HG03442 (cell line): ENCODE results near the gene C9orf72.

Experiments used
- ATAC-seq: cut with Tn5 transposase; IDR thresholded peaks from one replicate; pipeline ENCODE4 v1.9.1; 2021; ENCODE audit warnings: mild to moderate bottlenecking, moderate library complexity; ENCODE audit not compliant: unreplicated experiment

C9orf72 gene

DNA sequence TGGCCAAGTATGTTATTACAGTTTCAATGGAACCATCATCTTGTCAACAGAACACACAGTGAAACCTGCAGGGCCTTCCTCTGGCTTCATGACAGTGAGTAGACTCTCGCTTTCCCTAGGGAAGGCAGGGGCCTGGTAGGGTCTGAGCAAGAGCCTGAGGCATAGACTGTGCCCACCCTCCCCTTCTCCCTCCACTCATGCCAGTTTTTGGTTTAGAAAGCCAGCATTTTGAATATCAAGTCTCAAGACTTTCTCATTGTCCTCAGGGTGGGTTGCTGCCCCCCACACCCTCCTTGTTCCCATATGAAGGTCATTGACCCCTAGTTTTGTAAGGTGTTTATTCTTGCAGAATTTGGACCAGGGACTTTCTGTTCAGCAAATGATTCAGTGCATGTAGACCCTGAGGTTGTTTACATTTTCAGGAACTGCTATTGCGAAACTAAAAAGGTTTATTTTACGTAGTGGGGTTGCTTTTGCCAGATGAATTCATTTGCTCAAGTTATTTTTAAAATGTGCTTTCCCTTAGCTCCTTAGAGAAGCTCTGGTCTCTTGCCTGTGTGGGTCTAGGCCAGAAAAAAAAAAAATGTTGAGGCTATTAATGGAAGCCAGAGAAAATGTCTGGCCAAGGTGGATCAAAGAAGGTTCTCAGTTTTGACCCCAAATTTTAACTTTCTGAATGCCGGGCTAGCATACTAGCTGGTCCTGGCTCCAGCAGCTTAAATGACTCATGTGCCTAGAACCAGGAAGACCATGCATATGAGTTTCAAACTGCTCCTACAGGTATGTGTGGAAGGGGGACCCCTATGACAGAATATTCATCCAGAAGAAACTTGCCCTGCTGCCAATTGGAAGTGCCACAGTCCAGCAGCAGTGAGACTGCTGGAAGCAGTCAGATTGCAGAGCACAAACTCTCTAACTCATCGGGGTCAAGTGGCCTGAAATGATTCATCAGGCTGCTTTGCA, 33.5 kb downstream of the C9orf72 start:
- peak; percentile 42 for ATAC-seq

GRCh38 chr9:27538647-27539046, 34.6 kb downstream of the C9orf72 start:
- ATAC-seq = peak; percentile 27

DNA sequence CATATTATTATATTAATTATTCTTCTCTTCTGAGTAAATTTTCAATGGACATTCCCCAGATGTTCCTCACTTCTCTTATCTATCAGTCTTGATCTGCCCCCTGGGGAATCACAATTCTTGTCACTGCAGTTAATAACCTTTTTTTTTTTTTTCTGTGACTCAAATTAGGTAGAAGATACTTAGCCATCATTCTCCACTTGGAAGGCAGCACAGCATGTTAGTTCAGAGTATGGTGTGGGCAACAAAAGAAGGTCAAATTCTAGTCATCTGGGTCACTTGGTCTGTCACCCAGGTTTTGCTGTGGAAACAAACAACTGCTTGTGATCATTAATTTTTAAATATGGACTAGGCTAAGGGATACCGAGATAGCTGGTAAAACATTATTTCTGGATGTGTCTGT, 35.5 kb downstream of the C9orf72 start:
- ATAC-seq = no peak

DNA sequence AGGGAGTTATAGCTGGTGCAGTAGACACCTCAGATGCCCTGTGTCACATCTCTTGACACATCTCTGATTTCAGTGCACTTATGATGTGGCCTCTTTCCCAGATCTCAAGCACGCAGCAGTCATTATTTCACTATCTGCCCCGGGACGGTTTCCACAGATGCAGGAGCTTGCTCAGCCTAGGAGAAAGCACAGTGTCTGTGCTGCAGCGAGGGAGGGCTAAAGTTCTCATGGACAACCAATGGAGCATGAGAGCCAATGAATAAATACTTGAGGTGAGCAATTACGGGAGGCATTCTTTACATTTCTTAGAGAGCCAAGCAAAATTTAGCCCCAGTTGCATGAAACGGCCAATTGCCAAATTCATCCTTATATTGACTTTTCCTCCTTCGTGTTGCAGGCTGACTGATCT, 36.2 kb downstream of the C9orf72 start:
- ATAC-seq = no peak

- no peak for ATAC-seq
These were observed 37.1 kb downstream of the C9orf72 start for GRCh38 chr9:27536168-27536567.

DNA sequence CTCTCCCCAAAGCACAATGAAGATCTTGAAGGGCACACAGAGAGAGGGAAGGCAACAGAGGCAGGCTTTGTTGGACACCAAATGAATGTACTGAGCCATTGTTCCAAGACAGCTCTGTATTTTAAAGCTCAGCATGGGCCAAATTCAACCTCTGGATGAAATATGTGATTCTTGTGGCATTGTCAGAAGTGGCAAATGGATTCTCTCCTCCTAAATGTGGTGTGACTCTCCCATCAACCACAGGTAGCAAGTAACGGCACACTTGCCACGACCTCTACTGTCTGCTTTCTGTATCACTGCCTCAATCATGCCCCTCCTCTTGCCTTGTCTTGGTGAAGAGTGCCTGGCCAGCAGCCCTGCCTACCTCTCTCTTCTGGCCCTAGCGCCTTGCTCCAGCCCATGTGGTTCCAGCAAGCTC, 37.6 kb downstream of the C9orf72 start:
- peak; percentile 33 for ATAC-seq

GRCh38 chr9:27534658-27535209, 38.5 kb downstream of the C9orf72 start:
- no peak for ATAC-seq

GRCh38 chr9:27534131-27534530, 39.1 kb downstream of the C9orf72 start:
- ATAC-seq = no peak

DNA sequence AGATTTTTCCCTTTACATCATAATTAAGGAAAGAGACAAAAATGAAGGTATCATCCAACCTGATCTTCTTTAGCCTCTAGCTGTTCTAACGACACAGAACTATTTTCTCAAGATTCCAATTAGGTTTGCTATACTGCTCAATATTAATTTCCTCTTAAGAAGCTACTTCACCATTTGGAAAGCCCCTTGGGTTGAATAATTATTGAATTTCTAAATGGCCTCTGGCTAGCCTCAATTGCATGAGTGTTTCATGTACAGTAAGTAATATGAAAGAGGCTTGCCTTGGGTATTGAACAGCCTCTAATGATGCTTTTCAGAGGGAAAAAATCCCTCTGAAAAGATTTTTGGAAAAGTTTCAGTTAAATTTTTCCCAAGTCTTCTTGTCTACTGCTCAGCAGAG, 40.0 kb downstream of the C9orf72 start:
- ATAC-seq = no peak

GRCh38 chr9:27532046-27532445, 41.2 kb downstream of the C9orf72 start:
- no peak for ATAC-seq

DNA sequence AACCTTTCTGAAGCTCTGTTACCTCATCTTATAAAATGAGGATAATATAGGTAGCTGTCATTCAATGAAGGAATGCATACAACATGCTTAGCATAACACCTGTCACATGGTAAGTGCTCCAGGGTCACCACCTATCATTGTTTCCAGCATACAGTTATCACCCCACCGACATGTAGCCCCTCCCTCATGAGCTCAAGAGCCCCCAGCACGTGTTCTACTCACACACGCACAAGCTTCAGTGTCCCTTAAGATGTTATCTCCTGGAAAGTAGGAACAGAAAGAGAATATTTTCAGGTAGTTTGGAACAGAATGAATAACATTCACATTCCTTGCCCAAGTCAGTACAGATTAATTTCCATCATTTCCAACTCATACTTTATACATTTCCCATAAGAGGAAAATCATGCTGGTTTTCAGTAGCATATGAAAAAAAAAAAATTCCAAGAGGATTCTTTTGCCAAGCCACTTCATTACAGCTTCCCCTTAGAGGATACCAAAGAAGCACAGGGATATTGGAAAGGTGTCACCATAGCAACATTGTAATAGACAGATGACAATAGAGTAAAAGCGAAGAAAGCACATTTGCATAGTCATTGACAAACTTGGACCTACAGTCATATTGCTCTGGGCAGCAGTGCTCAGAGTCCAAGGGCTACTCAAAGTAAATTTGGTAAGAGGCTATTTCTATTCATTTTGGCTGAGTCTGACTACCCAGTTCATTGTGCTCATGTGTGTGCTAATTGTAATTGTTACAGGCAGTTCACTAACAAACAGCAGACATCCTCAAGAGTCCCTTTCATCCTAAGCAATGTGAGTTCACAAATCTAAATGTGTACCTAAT, 42.1 kb downstream of the C9orf72 start:
- no peak for ATAC-seq

DNA sequence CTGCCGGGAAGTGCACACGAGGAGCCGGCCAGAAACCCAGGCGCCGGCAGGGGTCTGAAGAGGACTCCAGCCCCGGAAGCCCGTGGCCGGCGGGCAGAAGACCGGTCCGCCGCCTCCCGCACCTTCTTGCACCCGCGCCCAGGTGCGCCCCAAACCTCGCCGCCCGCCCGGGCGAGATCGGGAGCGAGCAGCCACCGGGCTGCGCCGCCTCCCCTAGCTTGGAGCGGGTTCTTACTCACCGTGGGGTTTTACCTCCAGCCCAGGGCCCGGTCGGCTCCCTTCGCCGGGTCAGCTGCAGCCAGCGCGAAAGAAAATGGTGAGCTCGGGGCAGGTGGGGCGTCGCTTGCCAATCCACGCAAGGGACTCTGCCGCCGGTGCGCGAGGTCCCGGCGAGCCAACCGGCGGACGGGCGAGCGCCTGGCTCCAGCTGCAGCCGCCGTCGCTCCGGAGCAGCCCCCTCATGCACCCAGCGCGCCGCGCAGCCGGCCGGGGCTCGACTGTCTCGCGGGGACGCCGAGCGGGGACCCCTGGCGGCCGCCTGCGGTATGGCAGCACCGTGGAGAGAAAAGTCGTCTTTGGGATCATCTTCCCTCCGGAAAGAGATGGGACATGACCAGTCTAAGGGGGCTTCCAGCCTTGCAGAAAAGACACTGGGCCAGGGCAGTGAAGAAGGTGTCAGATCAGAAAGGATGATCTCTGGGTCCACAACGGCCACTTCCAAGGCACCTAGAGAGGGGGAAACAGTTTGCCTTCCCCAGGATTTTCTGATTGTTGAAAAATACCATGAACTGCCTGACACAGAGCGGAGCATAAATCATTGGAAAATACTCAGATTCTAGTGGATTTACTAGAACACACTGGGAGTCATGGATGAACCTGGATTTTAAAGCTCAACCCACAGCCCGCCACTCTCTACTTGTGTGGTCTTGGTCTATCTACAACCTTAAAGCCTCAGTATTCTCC, 43.7 kb downstream of the C9orf72 start, which contains the start of gene MOB3B:
Gene MOB3B, minus strand, starts transcription at position 499 of the 963 bp plus-strand sequence. CDS start 74,264 bp downstream, outside the sequence.
- ATAC-seq = peak; percentile 76

GRCh38 chr9:27528886-27529315, 44.4 kb downstream of the C9orf72 start:
- peak; percentile 32 for ATAC-seq

DNA sequence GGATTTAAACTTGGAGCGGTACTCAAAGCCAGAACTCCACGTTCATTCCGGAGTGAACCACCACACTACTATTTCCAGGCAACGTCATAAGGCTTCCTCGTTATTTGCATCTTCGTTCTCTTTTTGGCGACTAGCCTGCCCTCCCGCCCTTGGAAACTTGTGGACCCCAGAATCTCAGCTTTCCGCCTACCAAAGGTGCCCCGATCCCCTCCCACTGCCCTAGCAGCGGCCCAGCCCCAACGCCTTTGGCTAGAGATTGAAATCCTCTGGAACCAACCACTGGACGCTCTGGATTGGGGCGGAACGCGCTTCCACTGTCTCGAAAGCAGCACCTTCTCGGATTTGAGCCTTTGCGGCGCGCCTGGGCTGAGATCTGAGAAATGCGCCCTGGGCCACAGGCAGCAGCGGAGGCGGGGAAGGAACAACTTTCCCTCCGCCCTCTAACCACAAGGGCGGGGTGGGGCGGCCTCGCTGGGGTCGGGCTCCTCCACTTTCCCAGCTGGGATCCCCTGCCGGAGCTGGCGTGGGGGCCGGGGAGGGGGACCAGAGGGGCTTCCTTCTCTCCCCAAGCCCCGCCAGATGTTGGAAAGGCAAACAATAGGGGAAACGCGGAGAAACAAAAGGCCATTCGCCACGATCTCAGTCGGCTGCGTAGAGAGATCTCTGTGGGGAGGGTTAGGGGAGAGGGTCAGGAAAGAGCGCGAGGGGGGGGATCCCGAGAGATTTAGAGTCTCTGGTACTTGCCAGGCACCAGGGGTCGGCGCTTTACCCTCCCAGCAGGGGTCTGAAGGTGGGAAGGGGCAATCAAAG, 45.0 kb downstream of the C9orf72 start:
- ATAC-seq = peak; percentile 65

DNA sequence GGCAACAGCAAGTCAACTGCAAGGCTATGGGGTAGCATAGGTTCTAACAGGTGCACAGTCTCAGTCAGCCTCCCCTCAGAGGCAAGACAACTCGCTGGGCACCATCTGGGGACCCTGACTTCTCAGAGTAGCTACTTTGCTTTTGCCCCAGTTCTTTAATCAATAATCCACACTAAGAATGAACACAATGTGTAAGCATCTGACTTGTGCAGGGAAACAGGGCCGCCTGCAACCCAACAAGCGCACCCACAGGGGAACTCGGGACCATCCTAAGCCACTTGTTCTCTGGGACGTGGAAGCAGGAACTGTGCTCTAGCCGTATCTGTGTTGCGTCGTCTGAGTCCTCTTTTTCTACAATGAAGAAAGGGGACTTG, 45.6 kb downstream of the C9orf72 start:
- ATAC-seq = no peak

GRCh38 chr9:27524236-27524635, 49.0 kb downstream of the C9orf72 start, which contains the start of gene IFNK:
TSS of gene IFNK (plus strand) at chr9:27524290. CDS start at chr9:27524337, 47 bp downstream.
- ATAC-seq = no peak

- ATAC-seq = no peak
These were observed 50.1 kb downstream of the C9orf72 start for GRCh38 chr9:27523141-27523540.

DNA sequence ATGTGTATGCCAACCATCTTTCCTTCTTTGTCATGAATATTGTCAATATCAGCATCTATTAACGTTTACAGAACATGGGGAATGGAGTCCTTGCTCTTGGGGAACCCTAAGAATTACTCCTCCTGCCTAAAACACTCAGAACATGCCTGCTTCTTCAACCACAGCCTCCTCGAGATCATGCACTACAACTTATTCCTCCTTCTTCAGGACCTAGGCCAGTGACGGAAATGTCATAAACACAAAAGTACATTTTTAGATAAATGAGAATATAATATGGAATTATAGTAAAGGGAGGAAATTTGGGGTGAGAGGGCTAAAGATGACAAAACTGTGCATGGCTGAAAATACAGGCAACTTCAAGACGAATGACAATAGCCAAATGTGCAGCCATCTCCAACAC, 52.3 kb downstream of the C9orf72 start:
- no peak for ATAC-seq
